ENCODE results near the gene GNB1. TPM values are rescaled to one million over a fixed set of nuclear protein-coding genes. Genes with fewer than 3 reads are reported as not detected.

Gene GNB1
- total RNA-seq, 2 experiments from 2014 or later, result 138 to 149 TPM

DNA sequence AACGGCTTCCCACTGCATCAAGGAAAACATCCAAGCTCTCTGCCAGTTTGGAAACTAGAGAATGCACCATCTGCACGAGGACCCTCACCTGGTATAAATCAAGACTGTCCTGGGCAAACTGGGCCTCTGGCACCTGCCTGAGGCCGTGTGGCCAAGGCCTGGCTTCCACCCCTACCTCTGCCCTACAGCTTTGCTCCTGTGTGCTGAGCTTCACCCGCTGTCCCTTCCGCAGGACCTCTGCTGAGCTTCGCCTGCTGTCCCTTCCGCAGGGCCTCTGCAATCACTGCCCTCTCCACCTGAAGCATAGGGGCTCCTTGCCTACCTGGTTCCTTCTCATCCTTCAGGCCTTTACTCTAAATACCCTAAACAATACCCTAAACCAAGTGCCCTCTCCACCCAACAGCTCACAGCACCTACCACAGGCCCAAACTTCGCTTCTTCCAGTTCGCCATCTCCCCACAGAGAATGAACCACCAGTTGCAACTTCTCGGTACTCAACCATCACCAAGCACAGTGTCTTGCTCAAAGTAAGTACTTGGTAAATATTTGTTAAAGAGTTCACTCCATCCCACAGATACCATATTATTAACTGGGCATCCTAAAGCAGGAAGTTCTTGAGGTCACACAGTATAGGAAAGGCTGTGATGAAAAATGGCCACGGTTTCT, 18.4 kb downstream of the GNB1 start:
- H3K9me3 ChIP-seq (ENCODE audit: control insufficient read depth in 1 of 2, insufficient read depth in 1 of 2, low read length in 2 of 2), result no peaks in the 10 kb centered on the region
- DNase-seq (no peak), ATAC-seq (ENCODE audit: poor library complexity) (no peak)
- H3K4me3 ChIP-seq (ENCODE audit: low read length), result no peak overlapping the region
- H3K4me1 ChIP-seq (ENCODE audit: insufficient read depth, low read length), result peaks cover 80% of the 10 kb centered on the region
- H3K4me3 Mint-ChIP-seq, result peak overlapping the region; percentile 22
- H3K36me3 ChIP-seq (ENCODE audit: insufficient read depth, low read length), result peaks cover 49% of the 10 kb centered on the region
- no peaks in the 10 kb centered on the region for H3K27me3 ChIP-seq (ENCODE audit: control insufficient read depth in 1 of 2, insufficient read depth in 2 of 2, low read length in 2 of 2)
- TF ChIP-seq, protein P1, sequence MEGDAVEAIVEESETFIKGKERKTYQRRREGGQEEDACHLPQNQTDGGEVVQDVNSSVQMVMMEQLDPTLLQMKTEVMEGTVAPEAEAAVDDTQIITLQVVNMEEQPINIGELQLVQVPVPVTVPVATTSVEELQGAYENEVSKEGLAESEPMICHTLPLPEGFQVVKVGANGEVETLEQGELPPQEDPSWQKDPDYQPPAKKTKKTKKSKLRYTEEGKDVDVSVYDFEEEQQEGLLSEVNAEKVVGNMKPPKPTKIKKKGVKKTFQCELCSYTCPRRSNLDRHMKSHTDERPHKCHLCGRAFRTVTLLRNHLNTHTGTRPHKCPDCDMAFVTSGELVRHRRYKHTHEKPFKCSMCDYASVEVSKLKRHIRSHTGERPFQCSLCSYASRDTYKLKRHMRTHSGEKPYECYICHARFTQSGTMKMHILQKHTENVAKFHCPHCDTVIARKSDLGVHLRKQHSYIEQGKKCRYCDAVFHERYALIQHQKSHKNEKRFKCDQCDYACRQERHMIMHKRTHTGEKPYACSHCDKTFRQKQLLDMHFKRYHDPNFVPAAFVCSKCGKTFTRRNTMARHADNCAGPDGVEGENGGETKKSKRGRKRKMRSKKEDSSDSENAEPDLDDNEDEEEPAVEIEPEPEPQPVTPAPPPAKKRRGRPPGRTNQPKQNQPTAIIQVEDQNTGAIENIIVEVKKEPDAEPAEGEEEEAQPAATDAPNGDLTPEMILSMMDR (IDR thresholded peaks at IDR 0.05), result no peak
- no peaks in the 10 kb centered on the region for H3K9me3 Mint-ChIP-seq
- intact Hi-C loops (cut with DNase I, micrococcal nuclease), result no loop called here
- H3K27me3 Mint-ChIP-seq, result no peaks in the 10 kb centered on the region
- H3K27ac Mint-ChIP-seq, result peak overlapping the region; percentile 63
- ChIA-PET CTCF (no interaction called here), POLR2A (interaction anchor here (1.4 kb wide), 1 partner anchor 13 kb away, joined by 4 read pairs; no protein-coding TSS in a partner anchor)
- peaks cover 75% of the 10 kb centered on the region for H3K36me3 Mint-ChIP-seq (ENCODE audit: low read depth)
- H3K27ac ChIP-seq (ENCODE audit: low read depth in 1 of 2, low read length in 2 of 2), result no peak overlapping the region
- peaks cover 80% of the 10 kb centered on the region for H3K4me1 Mint-ChIP-seq (ENCODE audit: low read depth)

DNA sequence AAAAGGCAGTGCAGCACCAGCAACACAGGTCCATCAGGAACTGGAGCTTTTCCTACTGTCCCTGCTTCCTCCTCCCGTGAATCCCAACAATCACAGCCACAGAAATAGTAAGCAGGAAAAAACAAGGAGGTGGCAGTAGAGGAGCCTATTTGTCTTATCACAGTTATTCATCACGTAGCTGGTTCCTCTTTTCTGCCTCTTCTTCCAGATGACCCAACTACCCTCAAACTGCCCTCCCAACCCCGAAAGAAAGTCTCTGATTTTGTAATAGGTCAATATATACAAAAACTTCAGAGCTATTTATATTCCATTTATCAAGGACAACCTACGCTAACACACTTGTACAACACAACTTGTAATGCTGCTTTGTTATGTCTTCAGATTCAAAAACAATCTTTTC, 21.4 kb downstream of the GNB1 start:
- ATAC-seq (ENCODE audit: poor library complexity) (no peak), DNase-seq (peak in 1 of 14 experiments; percentile 32)
- H3K27ac Mint-ChIP-seq, result peak overlapping the region; percentile 63
- TF ChIP-seq, protein P1 (IDR thresholded peaks at IDR 0.05), result no peak
- no peak overlapping the region for H3K27ac ChIP-seq (ENCODE audit: low read depth in 1 of 2, low read length in 2 of 2)
- no peaks in the 10 kb centered on the region for H3K27me3 ChIP-seq (ENCODE audit: control insufficient read depth in 1 of 2, insufficient read depth in 2 of 2, low read length in 2 of 2)
- ChIA-PET POLR2A (interaction anchor here (1.0 kb wide), 1 partner anchor 90 kb away, joined by 4 read pairs; no protein-coding TSS in a partner anchor), CTCF (interaction anchor here (0.8 to 1.1 kb wide), 2 partner anchors 16 to 40 kb away, joined by 3 to 4 read pairs; no protein-coding TSS in a partner anchor)
- H3K4me1 Mint-ChIP-seq (ENCODE audit: low read depth), result peaks cover 73% of the 10 kb centered on the region
- H3K27me3 Mint-ChIP-seq, result no peaks in the 10 kb centered on the region
- no peaks in the 10 kb centered on the region for H3K9me3 ChIP-seq (ENCODE audit: control insufficient read depth in 1 of 2, insufficient read depth in 1 of 2, low read length in 2 of 2)
- H3K4me1 ChIP-seq (ENCODE audit: insufficient read depth, low read length), result peaks cover 65% of the 10 kb centered on the region
- intact Hi-C loops (cut with DNase I, micrococcal nuclease), result no loop called here
- no peaks in the 10 kb centered on the region for H3K9me3 Mint-ChIP-seq
- no peak overlapping the region for H3K4me3 Mint-ChIP-seq
- H3K36me3 Mint-ChIP-seq (ENCODE audit: low read depth), result peaks cover 57% of the 10 kb centered on the region
- peaks cover 26% of the 10 kb centered on the region for H3K36me3 ChIP-seq (ENCODE audit: insufficient read depth, low read length)
- H3K4me3 ChIP-seq (ENCODE audit: low read length), result no peak overlapping the region

DNA sequence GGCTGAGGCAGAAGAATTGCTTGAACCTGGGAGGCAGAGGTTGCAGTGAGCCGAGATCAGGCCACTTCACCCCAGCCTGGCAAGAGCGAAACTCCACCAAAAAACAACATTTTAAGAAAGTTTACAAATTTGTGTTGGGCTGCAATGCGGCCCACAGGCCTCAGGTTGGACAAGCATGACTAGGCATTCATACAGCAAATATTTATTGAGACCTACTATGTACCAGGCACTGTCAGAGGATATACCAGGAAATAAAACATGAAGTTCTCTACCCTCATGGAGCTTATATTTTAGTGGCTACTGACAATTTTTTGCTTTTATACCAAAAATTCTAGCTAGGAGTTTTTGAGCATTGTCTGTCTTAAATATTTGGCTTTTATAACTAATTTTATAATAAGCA, 23.7 kb downstream of the GNB1 start:
- Histone ChIP-seq H3K4me1 (ENCODE audit: insufficient read depth, low read length) (peaks cover 67% of the 10 kb centered on the region), H3K27ac (ENCODE audit: low read depth in 1 of 2, low read length in 2 of 2) (no peak overlapping the region), H3K27me3 (ENCODE audit: control insufficient read depth in 1 of 2, insufficient read depth in 2 of 2, low read length in 2 of 2) (no peaks in the 10 kb centered on the region), H3K4me3 (ENCODE audit: low read length) (no peak overlapping the region), H3K9me3 (ENCODE audit: control insufficient read depth in 1 of 2, insufficient read depth in 1 of 2, low read length in 2 of 2) (no peaks in the 10 kb centered on the region), H3K36me3 (ENCODE audit: insufficient read depth, low read length) (peaks cover 5% of the 10 kb centered on the region)
- Mint-ChIP-seq H3K4me1 (ENCODE audit: low read depth) (peaks cover 74% of the 10 kb centered on the region), H3K27ac (no peak overlapping the region), H3K4me3 (no peak overlapping the region), H3K9me3 (no peaks in the 10 kb centered on the region), H3K27me3 (no peaks in the 10 kb centered on the region), H3K36me3 (ENCODE audit: low read depth) (peaks cover 43% of the 10 kb centered on the region)
- ATAC-seq (ENCODE audit: poor library complexity) (no peak), DNase-seq (no peak)
- POLR2A ChIA-PET, result no interaction called here
- TF ChIP-seq, protein P1 (IDR thresholded peaks at IDR 0.05), result no peak
- intact Hi-C loops (cut with DNase I, micrococcal nuclease), result no loop called here
- CTCF ChIA-PET, result interaction anchor here (0.6 to 1.0 kb wide), 2 partner anchors 21 to 33 kb away, joined by 3 read pairs; no protein-coding TSS in a partner anchor

Measured in CD4-positive, alpha-beta T cell (primary cell).